ENCODE measurements around the gene KRT86.
"Not testable (repeated sequence)": the region's sequence is repeated elsewhere in the genome, so short reads cannot be mapped to it uniquely, and the experiment has no call there.

The KRT86 gene

GRCh38 chr12:52342781-52343490 is 68.5 kb downstream of the KRT86 start:
- no peak for DNase-seq

GRCh38 chr12:52343550-52343949 is 69.1 kb downstream of the KRT86 start:
- no peak for DNase-seq

- DNase-seq: no peak
Measured at GRCh38 chr12:52344111-52344510, 69.7 kb downstream of the KRT86 start.

- DNase-seq: not testable (repeated sequence)
Measured at GRCh38 chr12:52345041-52345440, 70.6 kb downstream of the KRT86 start.

- DNase-seq: no peak
Measured at GRCh38 chr12:52346593-52346992, 72.1 kb downstream of the KRT86 start.

- DNase-seq: no peak
Measured at GRCh38 chr12:52347016-52347415, 72.6 kb downstream of the KRT86 start.

GRCh38 chr12:52347551-52348510 is 73.4 kb downstream of the KRT86 start:
- DNase-seq: no peak

- DNase-seq: no peak
Measured at GRCh38 chr12:52349196-52349595, 74.8 kb downstream of the KRT86 start.

- DNase-seq: no peak
Measured at GRCh38 chr12:52350021-52350620, 75.7 kb downstream of the KRT86 start.

GRCh38 chr12:52350786-52351185 is 76.3 kb downstream of the KRT86 start:
- no peak for DNase-seq

- no peak for DNase-seq
Measured at GRCh38 chr12:52351196-52352059, 77.0 kb downstream of the KRT86 start.

GRCh38 chr12:52352951-52353350 is 78.5 kb downstream of the KRT86 start:
- DNase-seq: no peak

- DNase-seq: no peak
Measured at GRCh38 chr12:52353766-52354165, 79.3 kb downstream of the KRT86 start.

- peak; percentile 45 for DNase-seq
Measured at GRCh38 chr12:52354200-52354599, 79.8 kb downstream of the KRT86 start.

GRCh38 chr12:52355176-52355575 is 80.7 kb downstream of the KRT86 start:
- DNase-seq: no peak

GRCh38 chr12:52356031-52356761 is 81.8 kb downstream of the KRT86 start:
- no peak for DNase-seq

GRCh38 chr12:52356762-52357580 is 82.5 kb downstream of the KRT86 start:
- DNase-seq: no peak

Measured in NCI-H748 treated with DMSO at 0.1 percent for 48 hours (cell line).